Measurements from ENCODE around the gene COLGALT1.

The COLGALT1 gene

GRCh38 chr19:17539238-17540117 is 16.0 kb upstream of the COLGALT1 start:
- H3K4me3 ChIP-seq (ENCODE audit: control insufficient read depth, low read depth, low read length): peak overlapping the region; percentile 35
- peak; percentile 45 for DNase-seq (ENCODE audit: low read depth)
- TF ChIP-seq CTCF (IDR thresholded peaks at IDR 0.05; ENCODE audit: control insufficient read depth, insufficient read depth, low read depth, low read length, missing control alignments): peak; percentile 35

GRCh38 chr19:17540174-17540573 is 15.3 kb upstream of the COLGALT1 start:
- no peak for TF ChIP-seq CTCF (IDR thresholded peaks at IDR 0.05; ENCODE audit: control insufficient read depth, insufficient read depth, low read depth, low read length, missing control alignments)
- DNase-seq (ENCODE audit: low read depth): no peak
- H3K4me3 ChIP-seq (ENCODE audit: control insufficient read depth, low read depth, low read length): no peak overlapping the region

- no peak for DNase-seq (ENCODE audit: low read depth)
- TF ChIP-seq CTCF (IDR thresholded peaks at IDR 0.05; ENCODE audit: control insufficient read depth, insufficient read depth, low read depth, low read length, missing control alignments): no peak
- no peak overlapping the region for H3K4me3 ChIP-seq (ENCODE audit: control insufficient read depth, low read depth, low read length)
Observed at GRCh38 chr19:17541184-17541759, 14.2 kb upstream of the COLGALT1 start.

- TF ChIP-seq CTCF (IDR thresholded peaks at IDR 0.05; ENCODE audit: control insufficient read depth, insufficient read depth, low read depth, low read length, missing control alignments): no peak
- DNase-seq (ENCODE audit: low read depth): no peak
Observed at GRCh38 chr19:17542042-17542441, 13.4 kb upstream of the COLGALT1 start.

GRCh38 chr19:17542793-17543582 is 12.5 kb upstream of the COLGALT1 start:
- H3K4me3 ChIP-seq (ENCODE audit: control insufficient read depth, low read depth, low read length): no peak overlapping the region
- no peak for TF ChIP-seq CTCF (IDR thresholded peaks at IDR 0.05; ENCODE audit: control insufficient read depth, insufficient read depth, low read depth, low read length, missing control alignments)
- no peak for DNase-seq (ENCODE audit: low read depth)

More at GRCh38 chr19:17542042-17542441, 13.4 kb upstream of the COLGALT1 start:
- H3K4me3 ChIP-seq (ENCODE audit: control insufficient read depth, low read depth, low read length): no peak overlapping the region

- no peak overlapping the region for H3K4me3 ChIP-seq (ENCODE audit: control insufficient read depth, low read depth, low read length)
- no peak for TF ChIP-seq CTCF (IDR thresholded peaks at IDR 0.05; ENCODE audit: control insufficient read depth, insufficient read depth, low read depth, low read length, missing control alignments)
- DNase-seq (ENCODE audit: low read depth): no peak
Observed at GRCh38 chr19:17543986-17544385, 11.5 kb upstream of the COLGALT1 start.

All from AG09309 (cell line).